Thyroid gland (tissue), 4 donors: ENCODE data around the gene ZNF213.

ENCODE experiments used
- POLR2A ChIP-seq, 2 donors: fragments of 450-650 bp; IDR thresholded peaks; one replicate each; pipeline ENCODE4 v1.6.1; 2017; ENCODE audit warnings: antibody characterized with exemption in 2 of 2, mild to moderate bottlenecking in 2 of 2, moderate library complexity in 1 of 2
- TF ChIP-seq, protein P1 (sequence below), 6 experiments: fragments of 200-600 bp in 3 of 6; fragments of 450-650 bp in 3 of 6; sonication (generic) in 3 of 6; IDR thresholded peaks; one replicate each; pipeline ENCODE4 v1.5.1; 2016 to 2019; ENCODE audit warnings: antibody characterized with exemption in 6 of 6, mild to moderate bottlenecking in 2 of 6, inconsistent platforms in 1 of 6, moderate library complexity in 1 of 6

- TF ChIP-seq, protein P1, sequence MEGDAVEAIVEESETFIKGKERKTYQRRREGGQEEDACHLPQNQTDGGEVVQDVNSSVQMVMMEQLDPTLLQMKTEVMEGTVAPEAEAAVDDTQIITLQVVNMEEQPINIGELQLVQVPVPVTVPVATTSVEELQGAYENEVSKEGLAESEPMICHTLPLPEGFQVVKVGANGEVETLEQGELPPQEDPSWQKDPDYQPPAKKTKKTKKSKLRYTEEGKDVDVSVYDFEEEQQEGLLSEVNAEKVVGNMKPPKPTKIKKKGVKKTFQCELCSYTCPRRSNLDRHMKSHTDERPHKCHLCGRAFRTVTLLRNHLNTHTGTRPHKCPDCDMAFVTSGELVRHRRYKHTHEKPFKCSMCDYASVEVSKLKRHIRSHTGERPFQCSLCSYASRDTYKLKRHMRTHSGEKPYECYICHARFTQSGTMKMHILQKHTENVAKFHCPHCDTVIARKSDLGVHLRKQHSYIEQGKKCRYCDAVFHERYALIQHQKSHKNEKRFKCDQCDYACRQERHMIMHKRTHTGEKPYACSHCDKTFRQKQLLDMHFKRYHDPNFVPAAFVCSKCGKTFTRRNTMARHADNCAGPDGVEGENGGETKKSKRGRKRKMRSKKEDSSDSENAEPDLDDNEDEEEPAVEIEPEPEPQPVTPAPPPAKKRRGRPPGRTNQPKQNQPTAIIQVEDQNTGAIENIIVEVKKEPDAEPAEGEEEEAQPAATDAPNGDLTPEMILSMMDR (IDR thresholded peaks at IDR 0.05) = peak in 1 of 6 experiments; percentile 12
- TF ChIP-seq POLR2A (IDR thresholded peaks at IDR 0.05) = no peak
Observed at GRCh38 chr16:3087243-3088235, 47.3 kb upstream of the ZNF213 start.
